Measurements from ENCODE around the gene UNC5A. TPM values are rescaled to one million over a fixed set of nuclear protein-coding genes. Genes with fewer than 3 reads are reported as not detected.
"Not testable (repeated sequence)": the region's sequence is repeated elsewhere in the genome, so short reads cannot be mapped to it uniquely, and the experiment has no call there.

Gene UNC5A
- polyA plus RNA-seq, 1 donor = 1.1 TPM

GRCh38 chr5:176866707-176867310 is 56.5 kb downstream of the UNC5A start:
- no peak for DNase-seq

GRCh38 chr5:176868126-176868525 is 57.8 kb downstream of the UNC5A start:
- no peak for DNase-seq

DNA sequence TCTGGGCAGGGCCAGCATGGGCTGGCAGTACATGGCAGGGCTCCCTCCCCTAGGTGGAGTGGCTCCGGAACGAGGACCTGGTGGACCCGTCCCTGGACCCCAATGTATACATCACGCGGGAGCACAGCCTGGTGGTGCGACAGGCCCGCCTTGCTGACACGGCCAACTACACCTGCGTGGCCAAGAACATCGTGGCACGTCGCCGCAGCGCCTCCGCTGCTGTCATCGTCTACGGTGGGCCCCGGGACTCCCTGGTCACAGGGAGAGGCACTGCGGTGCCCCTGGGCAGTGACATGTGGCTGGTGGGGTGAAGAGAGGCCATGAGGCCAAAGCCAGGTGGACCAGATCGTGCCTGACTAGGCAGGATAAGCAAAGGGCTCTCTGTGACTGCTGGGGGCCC is 58.4 kb downstream of the UNC5A start:
- no peak for DNase-seq

DNA sequence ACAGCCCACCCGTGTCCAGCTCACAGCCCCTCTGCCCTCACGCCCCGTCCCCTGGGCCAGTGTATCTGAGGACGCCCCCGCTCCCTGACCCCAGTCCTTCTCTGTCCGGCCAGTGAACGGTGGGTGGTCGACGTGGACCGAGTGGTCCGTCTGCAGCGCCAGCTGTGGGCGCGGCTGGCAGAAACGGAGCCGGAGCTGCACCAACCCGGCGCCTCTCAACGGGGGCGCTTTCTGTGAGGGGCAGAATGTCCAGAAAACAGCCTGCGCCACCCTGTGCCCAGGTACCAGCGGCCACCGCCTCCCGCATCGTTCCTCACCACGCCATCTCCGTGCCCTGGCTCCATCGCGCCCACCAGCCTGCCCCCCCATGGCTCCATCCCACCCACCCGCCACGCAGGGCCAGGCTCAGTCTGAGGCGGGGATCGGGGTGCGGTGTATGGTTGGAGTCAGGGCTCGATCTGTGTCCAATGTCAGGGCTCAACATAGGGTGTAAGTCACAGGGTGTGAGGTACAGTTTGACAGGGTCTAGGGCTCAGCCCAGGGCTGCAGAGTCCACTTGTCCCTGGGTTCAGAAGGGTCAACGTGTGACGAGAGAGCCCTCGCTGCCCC is 59.2 kb downstream of the UNC5A start:
- no peak for DNase-seq

DNA sequence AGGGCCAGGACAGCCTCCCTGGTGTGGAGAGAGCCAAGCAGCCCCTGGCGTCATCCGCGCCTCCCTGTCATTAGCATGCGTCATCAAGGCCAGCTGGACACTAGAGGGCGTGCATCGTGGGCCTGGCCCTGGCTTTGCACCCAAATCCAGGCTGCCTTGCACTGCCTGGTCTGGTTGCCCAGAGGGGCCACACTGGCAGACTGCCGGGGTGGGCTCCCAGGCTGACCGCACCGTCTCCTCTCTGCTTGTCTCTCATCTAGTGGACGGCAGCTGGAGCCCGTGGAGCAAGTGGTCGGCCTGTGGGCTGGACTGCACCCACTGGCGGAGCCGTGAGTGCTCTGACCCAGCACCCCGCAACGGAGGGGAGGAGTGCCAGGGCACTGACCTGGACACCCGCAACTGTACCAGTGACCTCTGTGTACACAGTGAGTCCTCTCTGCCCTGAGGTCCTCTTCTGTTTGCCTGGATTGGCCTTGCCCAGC is 59.8 kb downstream of the UNC5A start:
- no peak for DNase-seq

- DNase-seq = not testable (repeated sequence)
Measured at GRCh38 chr5:176870644-176871043, 60.3 kb downstream of the UNC5A start.

DNA sequence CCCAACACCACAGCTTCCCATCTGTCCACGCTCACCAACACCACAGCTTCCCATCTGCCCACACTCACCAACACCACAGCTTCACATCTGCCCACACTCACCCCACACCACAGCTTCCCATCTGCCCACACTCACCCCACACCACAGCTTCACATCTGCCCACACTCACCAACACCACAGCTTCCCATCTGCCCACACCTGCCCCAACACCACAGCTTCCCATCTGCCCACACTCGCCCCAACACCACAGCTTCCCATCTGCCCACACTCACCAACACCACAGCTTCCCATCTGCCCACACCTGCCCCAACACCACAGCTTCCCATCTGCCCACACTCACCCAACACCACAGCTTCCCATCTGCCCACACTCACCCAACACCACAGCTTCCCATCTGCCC is 62.2 kb downstream of the UNC5A start:
- not testable (repeated sequence) for DNase-seq

DNA sequence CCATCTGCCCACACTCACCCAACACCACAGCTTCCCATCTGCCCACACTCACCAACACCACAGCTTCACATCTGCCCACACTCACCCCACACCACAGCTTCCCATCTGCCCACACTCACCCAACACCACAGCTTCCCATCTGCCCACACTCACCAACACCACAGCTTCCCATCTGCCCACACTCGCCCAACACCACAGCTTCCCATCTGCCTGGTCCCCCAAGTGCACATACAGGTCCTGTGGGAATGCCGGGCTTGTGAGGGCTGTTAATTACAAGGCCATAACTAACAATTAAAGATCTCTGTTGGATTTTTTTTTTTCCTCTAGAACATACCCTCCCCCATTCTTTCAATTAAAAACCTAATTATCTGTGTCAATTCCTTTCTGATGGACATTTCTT is 62.7 kb downstream of the UNC5A start:
- DNase-seq = not testable (repeated sequence)

DNA sequence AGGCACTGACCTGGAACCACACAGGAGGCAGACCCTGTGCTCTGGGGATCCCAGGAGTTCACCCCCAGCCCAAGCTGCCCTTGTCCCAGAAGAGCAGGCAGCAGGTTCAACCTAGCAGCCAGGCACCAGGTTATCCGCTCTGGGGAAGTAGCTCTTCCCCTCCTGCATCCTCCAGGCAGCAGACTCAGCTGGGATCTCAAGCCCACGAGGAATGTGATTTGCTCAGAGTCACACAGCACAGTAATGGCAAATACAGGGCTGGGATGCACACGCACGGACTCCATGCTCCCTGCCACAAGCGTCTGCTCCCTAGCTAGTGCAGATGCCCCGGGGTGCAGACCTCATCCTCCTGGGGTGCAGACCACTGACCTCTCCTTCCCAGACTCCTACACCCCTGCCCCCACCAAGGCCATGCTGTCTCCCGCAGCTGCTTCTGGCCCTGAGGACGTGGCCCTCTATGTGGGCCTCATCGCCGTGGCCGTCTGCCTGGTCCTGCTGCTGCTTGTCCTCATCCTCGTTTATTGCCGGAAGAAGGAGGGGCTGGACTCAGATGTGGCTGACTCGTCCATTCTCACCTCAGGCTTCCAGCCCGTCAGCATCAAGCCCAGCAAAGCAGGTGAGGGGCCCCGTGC is 63.3 kb downstream of the UNC5A start:
- DNase-seq = peak; percentile 48

- DNase-seq = no peak
Measured at GRCh38 chr5:176874198-176874780, 63.9 kb downstream of the UNC5A start.

DNA sequence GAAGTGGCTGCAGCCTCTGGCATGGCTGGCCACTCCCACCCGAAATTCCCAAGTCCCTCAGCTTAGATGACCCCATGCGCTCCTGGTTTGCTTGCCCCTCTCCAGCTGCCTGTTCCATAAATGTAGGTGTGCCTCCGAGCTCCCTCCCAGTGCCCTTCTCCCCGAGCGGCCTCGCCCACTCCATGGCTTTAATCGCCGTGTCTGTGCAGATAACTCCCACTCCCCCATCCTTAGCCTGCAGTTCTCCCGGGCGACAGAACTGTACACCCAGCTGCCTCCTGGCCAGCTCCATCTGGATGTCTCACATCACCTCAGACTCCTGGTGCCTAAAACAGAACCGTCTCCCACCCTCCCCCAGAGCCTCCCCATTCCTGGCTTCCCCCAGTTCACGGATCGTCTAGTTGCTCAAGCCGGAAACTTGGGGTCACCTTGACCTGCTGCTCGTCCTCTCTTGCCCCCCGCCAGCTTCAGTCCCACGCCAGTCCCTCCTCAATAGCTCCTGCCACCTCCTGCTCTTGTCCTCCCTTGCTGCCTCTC is 64.7 kb downstream of the UNC5A start:
- no peak for DNase-seq

- DNase-seq = no peak
Measured at GRCh38 chr5:176875783-176876505, 65.6 kb downstream of the UNC5A start.

GRCh38 chr5:176876506-176877431 is 66.4 kb downstream of the UNC5A start:
- DNase-seq = no peak

DNA sequence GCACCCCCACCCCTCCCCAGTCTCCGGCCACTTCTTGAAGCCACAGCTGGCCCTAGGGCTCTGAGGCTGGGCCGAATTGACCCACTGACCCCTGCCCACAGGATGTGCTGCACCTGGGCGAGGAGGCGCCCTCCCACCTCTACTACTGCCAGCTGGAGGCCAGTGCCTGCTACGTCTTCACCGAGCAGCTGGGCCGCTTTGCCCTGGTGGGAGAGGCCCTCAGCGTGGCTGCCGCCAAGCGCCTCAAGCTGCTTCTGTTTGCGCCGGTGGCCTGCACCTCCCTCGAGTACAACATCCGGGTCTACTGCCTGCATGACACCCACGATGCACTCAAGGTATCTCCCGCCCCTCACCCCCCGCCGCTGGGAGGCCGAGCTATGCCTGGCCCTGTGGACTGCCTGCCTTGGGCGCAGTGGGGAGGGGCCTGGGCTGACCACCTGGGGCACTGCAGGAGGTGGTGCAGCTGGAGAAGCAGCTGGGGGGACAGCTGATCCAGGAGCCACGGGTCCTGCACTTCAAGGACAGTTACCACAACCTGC is 67.5 kb downstream of the UNC5A start:
- DNase-seq = no peak

GRCh38 chr5:176878463-176878862 is 68.1 kb downstream of the UNC5A start:
- DNase-seq = no peak

- DNase-seq = no peak
Measured at GRCh38 chr5:176878906-176879662, 68.7 kb downstream of the UNC5A start.

GRCh38 chr5:176879663-176880361 is 69.5 kb downstream of the UNC5A start:
- peak; percentile 50 for DNase-seq

DNA sequence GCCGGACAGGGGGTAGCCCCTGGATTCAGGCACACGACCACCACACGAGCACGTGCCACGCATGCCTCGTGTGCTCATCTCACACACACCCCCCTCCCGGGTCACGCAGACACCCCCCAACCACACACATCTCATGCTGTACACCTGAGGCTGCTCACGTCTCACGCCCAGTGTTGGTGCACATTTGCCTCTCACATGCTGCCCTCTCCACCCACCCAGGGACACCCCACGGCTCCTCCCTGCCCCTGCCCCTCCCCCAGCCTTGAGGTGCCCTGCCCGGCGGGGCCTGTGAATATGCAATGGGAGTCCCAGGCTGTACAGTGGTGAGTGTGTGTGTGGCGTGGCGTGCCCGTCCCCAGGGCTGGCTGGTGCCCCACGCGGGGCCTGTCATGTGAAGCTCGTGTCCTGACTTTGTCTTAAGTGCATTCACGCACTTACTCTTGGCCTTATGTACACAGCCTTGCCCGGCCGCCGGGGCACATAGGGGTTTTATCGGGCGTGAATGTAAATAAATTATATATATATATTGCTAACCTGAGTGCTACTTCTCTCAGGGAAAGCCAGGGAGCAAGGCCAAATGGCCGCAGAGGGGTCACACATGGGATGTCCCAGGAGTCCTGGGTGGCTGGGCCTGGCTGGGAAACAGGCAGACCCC is 70.1 kb downstream of the UNC5A start:
- DNase-seq = no peak

Measured in hindlimb muscle (tissue), 1 donor.